ENCODE results near the gene MIF.
"Not testable (repeated sequence)": the region's sequence is repeated elsewhere in the genome, so short reads cannot be mapped to it uniquely, and the experiment has no call there.

MIF gene

GRCh38 chr22:23926561-23926960 lies 32.4 kb downstream of the MIF start:
- ChIA-PET POLR2A (no interaction called here), CTCF (no interaction called here)
- no peak for TF ChIP-seq FOXM1 (IDR thresholded peaks at IDR 0.05; ENCODE audit: borderline replicate concordance)
- no peak for TF ChIP-seq HDGF (IDR thresholded peaks at IDR 0.05; ENCODE audit: borderline replicate concordance)
- no peak for TF ChIP-seq ZNF384 (IDR thresholded peaks at IDR 0.05)
- TF ChIP-seq L3MBTL2 (conservative IDR thresholded peaks at IDR 0.05), result no peak
- no peak for TF ChIP-seq ELF4 (IDR thresholded peaks at IDR 0.05)
- no peak for TF ChIP-seq FOXA1 (IDR thresholded peaks at IDR 0.05)
- TF ChIP-seq SUZ12 (IDR thresholded peaks at IDR 0.05), result no peak
- TF ChIP-seq PKNOX1 (IDR thresholded peaks at IDR 0.05), result no peak
- no peak for TF ChIP-seq FOXK2 (IDR thresholded peaks at IDR 0.05)
- no peak for TF ChIP-seq TARDBP (IDR thresholded peaks at IDR 0.05)
- TF ChIP-seq NFRKB (IDR thresholded peaks at IDR 0.05), result no peak
- TF ChIP-seq ARNT (IDR thresholded peaks at IDR 0.05), result no peak
- TF ChIP-seq BHLHE40 (IDR thresholded peaks at IDR 0.05; ENCODE audit: borderline replicate concordance), result no peak
- no peak for DNase-seq (ENCODE audit: extremely low spot score)

- POLR2A ChIA-PET, result interaction anchor here (1.4 kb wide), 1 partner anchor 44 kb away, joined by 6 read pairs; the partner anchor contains the start of gene MIF
- CTCF ChIA-PET, result interaction anchor here (1.2 kb wide), 1 partner anchor 9 kb away, joined by 3 read pairs; no protein-coding TSS in a partner anchor
- TF ChIP-seq BHLHE40 (IDR thresholded peaks at IDR 0.05; ENCODE audit: borderline replicate concordance), result no peak
- TF ChIP-seq SP1 (IDR thresholded peaks at IDR 0.05), result no peak
- no peak for TF ChIP-seq LEF1 (IDR thresholded peaks at IDR 0.05; ENCODE audit: borderline replicate concordance)
- no peak for TF ChIP-seq PKNOX1 (IDR thresholded peaks at IDR 0.05)
- no peak for TF ChIP-seq ELF4 (IDR thresholded peaks at IDR 0.05)
- TF ChIP-seq HDGF (IDR thresholded peaks at IDR 0.05; ENCODE audit: borderline replicate concordance), result no peak
- TF ChIP-seq TARDBP (IDR thresholded peaks at IDR 0.05), result no peak
- no peak for TF ChIP-seq SUZ12 (IDR thresholded peaks at IDR 0.05)
- no peak for TF ChIP-seq FOXK2 (IDR thresholded peaks at IDR 0.05)
- TF ChIP-seq CTBP1 (IDR thresholded peaks at IDR 0.05; ENCODE audit: borderline replicate concordance), result no peak
- no peak for DNase-seq (ENCODE audit: extremely low spot score)
These were observed 44.3 kb downstream of the MIF start for GRCh38 chr22:23938328-23939016.

GRCh38 chr22:23939017-23939357 lies 44.8 kb downstream of the MIF start:
- DNase-seq (ENCODE audit: extremely low spot score), result no peak
- no peak for TF ChIP-seq SUZ12 (IDR thresholded peaks at IDR 0.05)
- TF ChIP-seq SP1 (IDR thresholded peaks at IDR 0.05), result no peak
- TF ChIP-seq FOXM1 (IDR thresholded peaks at IDR 0.05; ENCODE audit: borderline replicate concordance), result no peak
- no peak for TF ChIP-seq ELF4 (IDR thresholded peaks at IDR 0.05)
- no peak for TF ChIP-seq FOXA1 (IDR thresholded peaks at IDR 0.05)
- POLR2A ChIA-PET, result interaction anchor here (1.4 kb wide), 1 partner anchor 45 kb away, joined by 6 read pairs; the partner anchor contains the start of gene MIF
- CTCF ChIA-PET, result interaction anchor here (1.2 kb wide), 1 partner anchor 9 kb away, joined by 3 read pairs; no protein-coding TSS in a partner anchor

GRCh38 chr22:23940166-23940565 lies 46.0 kb downstream of the MIF start:
- CTCF ChIA-PET; POLR2A ChIA-PET; DNase-seq (ENCODE audit: extremely low spot score): not testable (repeated sequence)
